ENCODE data around the gene TMEM239. TPM values are rescaled to one million over a fixed set of nuclear protein-coding genes. Genes with fewer than 3 reads are reported as not detected.

TMEM239 gene
- total and polyA plus RNA-seq, 2 of the 8 experiments (the other 6 are each of a cell fraction or from before 2014, with no cell fraction given): not detected

- TF ChIP-seq CHD7 (IDR thresholded peaks at IDR 0.05; ENCODE audit: insufficient replicate concordance, low read length) (no peak), NANOG (IDR thresholded peaks at IDR 0.05; ENCODE audit: insufficient read depth, low read depth, low read length, poor library complexity, severe bottlenecking) (no peak), POU5F1 (IDR thresholded peaks at IDR 0.05; ENCODE audit: low read depth, low read length) (no peak), TCF12 (IDR thresholded peaks at IDR 0.05; ENCODE audit: low read depth, low read length) (no peak), GTF2F1 (IDR thresholded peaks at IDR 0.05; ENCODE audit: borderline replicate concordance, low read depth, low read length) (no peak), BCL11A (IDR thresholded peaks at IDR 0.05; ENCODE audit: low read depth in 2 of 2, low read length in 2 of 2) (no peak), CHD2 (IDR thresholded peaks at IDR 0.05; ENCODE audit: low read length) (no peak), CHD1 (IDR thresholded peaks at IDR 0.05; ENCODE audit: low read depth, low read length) (no peak), SIX5 (IDR thresholded peaks at IDR 0.05; ENCODE audit: low read depth, low read length) (no peak), CBX5 (IDR thresholded peaks at IDR 0.05; ENCODE audit: low read depth, low read length) (no peak), EP300 (IDR thresholded peaks at IDR 0.05; ENCODE audit: borderline replicate concordance in 1 of 2, low read depth in 2 of 2, low read length in 2 of 2) (no peak), ATF3 (IDR thresholded peaks at IDR 0.05; ENCODE audit: insufficient read depth, low read depth, low read length) (no peak)
Observed at GRCh38 chr20:2864626-2865025, 48.5 kb downstream of the TMEM239 start (continued).

All from H1 (cell line).